ENCODE results near the gene PLEKHA7.
A peak's percentile ranks its signal among the peaks of the same experiment; 100 is the strongest.
"Not testable (repeated sequence)": the region's sequence is repeated elsewhere in the genome, so short reads cannot be mapped to it uniquely, and the experiment has no call there.

Gene PLEKHA7, protein sequence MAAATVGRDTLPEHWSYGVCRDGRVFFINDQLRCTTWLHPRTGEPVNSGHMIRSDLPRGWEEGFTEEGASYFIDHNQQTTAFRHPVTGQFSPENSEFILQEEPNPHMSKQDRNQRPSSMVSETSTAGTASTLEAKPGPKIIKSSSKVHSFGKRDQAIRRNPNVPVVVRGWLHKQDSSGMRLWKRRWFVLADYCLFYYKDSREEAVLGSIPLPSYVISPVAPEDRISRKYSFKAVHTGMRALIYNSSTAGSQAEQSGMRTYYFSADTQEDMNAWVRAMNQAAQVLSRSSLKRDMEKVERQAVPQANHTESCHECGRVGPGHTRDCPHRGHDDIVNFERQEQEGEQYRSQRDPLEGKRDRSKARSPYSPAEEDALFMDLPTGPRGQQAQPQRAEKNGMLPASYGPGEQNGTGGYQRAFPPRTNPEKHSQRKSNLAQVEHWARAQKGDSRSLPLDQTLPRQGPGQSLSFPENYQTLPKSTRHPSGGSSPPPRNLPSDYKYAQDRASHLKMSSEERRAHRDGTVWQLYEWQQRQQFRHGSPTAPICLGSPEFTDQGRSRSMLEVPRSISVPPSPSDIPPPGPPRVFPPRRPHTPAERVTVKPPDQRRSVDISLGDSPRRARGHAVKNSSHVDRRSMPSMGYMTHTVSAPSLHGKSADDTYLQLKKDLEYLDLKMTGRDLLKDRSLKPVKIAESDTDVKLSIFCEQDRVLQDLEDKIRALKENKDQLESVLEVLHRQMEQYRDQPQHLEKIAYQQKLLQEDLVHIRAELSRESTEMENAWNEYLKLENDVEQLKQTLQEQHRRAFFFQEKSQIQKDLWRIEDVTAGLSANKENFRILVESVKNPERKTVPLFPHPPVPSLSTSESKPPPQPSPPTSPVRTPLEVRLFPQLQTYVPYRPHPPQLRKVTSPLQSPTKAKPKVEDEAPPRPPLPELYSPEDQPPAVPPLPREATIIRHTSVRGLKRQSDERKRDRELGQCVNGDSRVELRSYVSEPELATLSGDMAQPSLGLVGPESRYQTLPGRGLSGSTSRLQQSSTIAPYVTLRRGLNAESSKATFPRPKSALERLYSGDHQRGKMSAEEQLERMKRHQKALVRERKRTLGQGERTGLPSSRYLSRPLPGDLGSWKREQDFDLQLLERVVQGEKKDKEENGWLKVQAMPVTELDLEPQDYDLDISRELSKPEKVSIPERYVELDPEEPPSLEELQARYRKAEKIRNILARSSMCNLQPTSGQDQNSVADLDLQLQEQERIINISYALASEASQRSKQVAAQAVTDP

DNA sequence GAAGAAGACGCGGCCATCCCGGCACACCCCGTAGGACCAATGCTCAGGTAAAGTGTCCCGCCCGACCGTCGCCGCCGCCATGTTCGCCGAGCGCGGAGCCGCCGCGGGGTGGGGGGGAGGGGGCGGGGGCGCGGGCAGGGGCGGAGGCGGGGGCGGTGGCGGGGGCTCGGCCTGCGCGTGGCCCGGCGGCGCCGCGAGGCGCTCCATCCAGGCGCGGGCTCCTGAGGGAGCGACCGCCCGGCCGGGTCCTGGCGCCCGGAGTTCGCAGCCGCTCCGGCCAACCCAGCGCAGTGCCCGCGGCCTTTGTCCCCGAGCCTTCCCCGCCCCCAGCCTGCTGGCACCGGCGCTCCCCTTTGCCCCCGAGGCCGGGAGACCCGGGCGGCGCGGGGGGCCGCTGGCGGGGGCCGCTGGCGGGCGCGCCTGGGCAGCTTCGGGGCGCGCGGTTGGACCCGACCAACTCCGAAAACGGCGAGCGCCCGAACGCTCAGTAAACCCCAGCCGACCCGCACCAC, at the start of gene PLEKHA7:
Gene PLEKHA7 (minus strand): TSS at position 94 of the 512 bp plus-strand sequence. CDS start 13 bp downstream, at position 81.
- TF ChIP-seq, protein P1, sequence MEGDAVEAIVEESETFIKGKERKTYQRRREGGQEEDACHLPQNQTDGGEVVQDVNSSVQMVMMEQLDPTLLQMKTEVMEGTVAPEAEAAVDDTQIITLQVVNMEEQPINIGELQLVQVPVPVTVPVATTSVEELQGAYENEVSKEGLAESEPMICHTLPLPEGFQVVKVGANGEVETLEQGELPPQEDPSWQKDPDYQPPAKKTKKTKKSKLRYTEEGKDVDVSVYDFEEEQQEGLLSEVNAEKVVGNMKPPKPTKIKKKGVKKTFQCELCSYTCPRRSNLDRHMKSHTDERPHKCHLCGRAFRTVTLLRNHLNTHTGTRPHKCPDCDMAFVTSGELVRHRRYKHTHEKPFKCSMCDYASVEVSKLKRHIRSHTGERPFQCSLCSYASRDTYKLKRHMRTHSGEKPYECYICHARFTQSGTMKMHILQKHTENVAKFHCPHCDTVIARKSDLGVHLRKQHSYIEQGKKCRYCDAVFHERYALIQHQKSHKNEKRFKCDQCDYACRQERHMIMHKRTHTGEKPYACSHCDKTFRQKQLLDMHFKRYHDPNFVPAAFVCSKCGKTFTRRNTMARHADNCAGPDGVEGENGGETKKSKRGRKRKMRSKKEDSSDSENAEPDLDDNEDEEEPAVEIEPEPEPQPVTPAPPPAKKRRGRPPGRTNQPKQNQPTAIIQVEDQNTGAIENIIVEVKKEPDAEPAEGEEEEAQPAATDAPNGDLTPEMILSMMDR (IDR thresholded peaks at IDR 0.05; ENCODE audit: low read length, missing control alignments), result no peak
- no peak for DNase-seq (ENCODE audit: low read depth)
- H3K4me3 ChIP-seq (replicated peaks; ENCODE audit: low read depth, low read length), result peak within 1 kb of the TSS; percentile 30

DNA sequence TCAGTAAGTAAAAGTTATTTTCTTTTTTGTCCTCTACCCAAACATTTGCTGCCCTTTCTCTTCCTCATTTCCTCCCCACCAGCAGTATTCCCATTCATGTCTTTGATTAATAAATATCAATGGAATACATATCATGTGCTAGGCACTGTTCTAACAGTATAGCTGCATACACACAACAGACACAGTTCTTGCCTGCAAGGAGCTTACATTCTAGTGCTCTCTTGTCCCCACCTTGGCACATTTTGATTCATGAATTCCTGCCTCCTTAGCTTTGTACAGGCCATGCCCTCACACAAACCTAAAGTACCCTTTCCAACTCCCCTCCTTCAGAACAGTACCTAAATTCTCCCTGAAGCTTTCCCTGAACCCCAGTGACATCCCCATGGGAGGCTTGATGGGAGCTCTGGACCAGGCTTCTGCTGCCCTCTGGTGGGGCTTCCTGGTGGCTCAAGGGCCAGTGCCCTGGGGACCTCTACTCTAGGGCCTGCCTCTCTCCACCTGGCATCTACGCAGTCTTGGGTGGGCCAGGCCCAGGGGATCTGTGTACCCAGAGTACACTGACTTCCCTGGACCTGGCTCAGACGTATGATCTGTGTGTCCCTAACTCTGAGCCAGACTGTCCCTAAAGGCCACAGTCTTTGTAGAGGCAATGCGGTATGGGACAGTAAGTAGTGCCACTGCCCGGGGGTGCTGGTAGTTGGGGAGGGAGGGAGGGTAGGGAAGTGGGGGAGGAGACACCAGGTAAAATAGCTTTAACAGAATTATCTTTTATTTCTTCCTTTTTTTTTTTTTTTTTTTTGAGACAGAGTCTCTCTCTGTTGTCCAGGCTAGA, 49.2 kb upstream of the PLEKHA7 start:
- no peak overlapping the region for H3K4me3 ChIP-seq (replicated peaks; ENCODE audit: low read depth, low read length)
- TF ChIP-seq, protein P1 (IDR thresholded peaks at IDR 0.05; ENCODE audit: low read length, missing control alignments), result peak; percentile 90
- DNase-seq (ENCODE audit: low read depth), result peak; percentile 60

DNA sequence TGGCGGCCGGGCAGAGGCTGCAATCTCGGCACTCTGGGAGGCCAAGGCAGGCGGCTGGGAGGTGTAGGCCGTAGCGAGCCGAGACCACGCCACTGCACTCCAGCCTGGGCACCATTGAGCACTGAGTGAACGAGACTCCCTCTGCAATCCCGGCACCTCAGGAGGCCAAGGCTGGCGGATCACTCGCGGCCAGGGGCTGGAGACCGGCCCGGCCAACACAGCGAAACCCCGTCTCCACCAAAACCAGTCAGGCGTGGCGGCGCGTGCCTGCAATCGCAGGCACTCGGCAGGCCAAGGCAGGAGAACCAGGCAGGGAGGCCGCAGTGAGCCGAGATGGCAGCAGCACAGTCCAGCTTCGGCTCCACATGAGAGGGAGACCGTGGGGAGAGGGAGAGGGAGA, 36.9 kb upstream of the PLEKHA7 start:
- not testable (repeated sequence) for H3K4me3 ChIP-seq (replicated peaks; ENCODE audit: low read depth, low read length)

DNA sequence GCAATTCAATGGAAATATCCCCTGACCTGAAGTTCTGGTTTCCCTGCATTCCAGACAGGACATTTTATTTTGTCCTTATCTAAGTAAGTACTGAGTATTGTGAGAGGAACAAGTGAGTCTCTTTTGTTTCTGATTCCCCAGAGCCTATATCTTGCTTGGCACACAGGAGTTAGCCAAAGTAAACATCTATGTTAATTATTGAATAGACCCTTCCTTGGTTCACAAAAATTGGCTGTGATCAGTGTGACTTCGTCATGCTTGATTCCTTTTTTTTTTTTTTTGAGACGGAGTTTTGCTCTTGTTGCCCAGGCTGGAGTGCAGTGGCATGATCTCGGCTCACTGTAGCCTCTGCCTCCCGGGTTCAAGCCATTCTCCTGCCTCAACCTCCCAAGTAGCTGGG, 34.3 kb upstream of the PLEKHA7 start:
- DNase-seq (ENCODE audit: low read depth); H3K4me3 ChIP-seq (replicated peaks; ENCODE audit: low read depth, low read length): not testable (repeated sequence)

More for the DNA sequence above, 36.9 kb upstream of the PLEKHA7 start:
- DNase-seq (ENCODE audit: low read depth), result not testable (repeated sequence)

DNA sequence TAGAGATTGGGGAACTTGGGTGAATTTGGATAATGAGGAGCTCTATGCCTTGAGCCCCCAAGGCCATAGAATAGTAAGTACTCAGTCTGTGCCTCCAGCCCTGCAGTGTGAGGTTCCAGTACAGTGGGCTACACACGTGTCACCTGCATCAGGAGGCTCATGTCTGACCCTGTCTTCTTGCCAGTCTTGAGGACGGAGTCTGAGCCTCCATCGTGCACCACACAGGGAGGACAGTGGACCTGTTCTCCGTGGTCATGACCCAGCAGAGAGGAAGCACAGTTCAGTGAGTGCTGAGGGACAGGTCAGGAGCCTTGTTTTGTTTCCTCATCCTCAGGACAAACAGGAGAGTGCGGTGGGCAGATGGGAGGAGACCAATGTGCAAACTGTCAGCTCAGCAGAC, 32.5 kb upstream of the PLEKHA7 start:
- no peak for DNase-seq (ENCODE audit: low read depth)
- H3K4me3 ChIP-seq (replicated peaks; ENCODE audit: low read depth, low read length), result no peak overlapping the region
- TF ChIP-seq, protein P1 (IDR thresholded peaks at IDR 0.05; ENCODE audit: low read length, missing control alignments), result no peak

DNA sequence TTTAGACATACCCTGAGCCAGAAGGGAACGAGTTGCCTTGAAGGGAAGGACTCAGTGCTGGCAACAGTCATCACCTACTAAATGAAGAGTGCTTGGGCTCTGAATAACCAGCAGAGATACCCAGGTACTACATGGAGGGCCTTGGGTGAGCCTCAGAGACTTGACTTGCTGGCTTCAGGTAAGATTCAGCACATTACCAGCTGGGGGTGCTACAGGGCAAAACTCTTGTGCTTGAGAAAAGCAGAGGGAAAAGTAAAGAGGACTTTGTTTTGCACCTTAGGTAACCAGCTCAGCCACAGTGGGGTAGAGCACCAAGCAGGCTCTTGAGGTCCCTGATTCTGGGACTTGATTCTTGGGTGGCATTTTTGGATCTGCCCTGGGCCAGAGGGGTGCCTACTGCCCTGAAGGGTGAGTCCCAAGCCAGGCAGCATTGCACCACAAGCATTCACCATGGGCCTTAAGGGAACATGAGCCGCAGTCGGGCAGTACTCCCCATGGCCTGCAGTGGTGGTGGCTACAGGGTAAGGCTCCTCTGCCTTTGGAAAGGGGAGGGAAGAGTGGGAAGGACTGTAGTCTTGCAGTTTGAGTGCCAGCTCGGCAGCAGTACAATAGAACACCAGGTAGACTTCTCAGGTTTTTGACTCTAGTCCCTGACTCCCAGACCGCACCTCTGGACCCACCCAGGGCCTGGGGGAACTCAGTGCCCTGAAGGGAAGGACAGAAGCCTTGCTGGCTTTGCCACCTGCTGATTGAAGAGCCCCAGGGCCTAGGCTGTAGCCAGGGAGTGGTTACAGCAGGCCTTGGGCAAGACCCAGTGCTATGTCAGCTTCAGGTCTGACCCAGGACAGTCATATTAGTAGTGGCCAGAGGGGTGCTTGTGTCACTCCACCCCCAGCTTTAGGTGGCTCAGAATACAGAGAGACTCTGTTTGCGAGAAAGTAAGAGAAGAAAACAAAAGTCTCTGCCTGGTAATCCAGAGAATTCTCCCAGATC, 22.7 kb upstream of the PLEKHA7 start:
- DNase-seq (ENCODE audit: low read depth), result no peak
- H3K4me3 ChIP-seq (replicated peaks; ENCODE audit: low read depth, low read length), result no peak overlapping the region
- TF ChIP-seq, protein P1 (IDR thresholded peaks at IDR 0.05; ENCODE audit: low read length, missing control alignments), result no peak

DNA sequence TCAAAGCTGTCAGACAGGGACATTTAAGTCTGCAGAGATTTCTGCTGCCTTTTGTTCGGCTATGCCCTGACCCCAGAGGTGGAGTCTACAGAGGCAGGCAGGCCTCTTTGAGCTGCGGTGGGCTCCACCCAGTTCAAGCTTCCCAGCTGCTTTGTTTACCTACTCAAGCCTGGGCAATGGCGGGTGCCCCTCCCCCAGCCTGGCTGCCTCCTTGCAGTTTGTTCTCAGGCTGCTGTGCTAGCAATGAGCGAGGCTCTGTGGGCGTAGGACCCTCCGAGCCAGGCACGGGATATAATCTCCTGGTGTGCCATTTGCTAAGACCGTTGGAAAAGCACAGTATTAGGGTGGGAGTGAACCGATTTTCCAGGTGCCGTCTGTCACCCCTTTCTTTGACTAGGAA, 19.8 kb upstream of the PLEKHA7 start:
- H3K4me3 ChIP-seq (replicated peaks; ENCODE audit: low read depth, low read length); DNase-seq (ENCODE audit: low read depth): not testable (repeated sequence)
